ENCODE results near the gene HOXA7.

GRCh38 chr7:27124902-27125689 is 31.4 kb downstream of the HOXA7 start:
- TF ChIP-seq CTCF (conservative IDR thresholded peaks at IDR 0.05) (no peak), EZH2 (IDR thresholded peaks at IDR 0.05; ENCODE audit: low read depth) (no peak)
